Peyer's patch (tissue), 4 donors: Measurements from ENCODE around the gene FTSJ3.

Experiments used
- POLR2A ChIP-seq, 2 donors: fragments of 450-650 bp; IDR thresholded peaks; one replicate each; pipeline ENCODE4 v1.5.1; 2017; ENCODE audit warnings: antibody characterized with exemption in 2 of 2, mild to moderate bottlenecking in 2 of 2, moderate library complexity in 2 of 2
- TF ChIP-seq, protein P1 (sequence below), 6 experiments: fragments of 450-650 bp in 4 of 6; fragments of 200-600 bp in 2 of 6; sonication (generic) in 1 of 6; IDR thresholded peaks; one replicate each; pipeline ENCODE4 v1.5.1; 2017 to 2019; ENCODE audit warnings: antibody characterized with exemption in 6 of 6, mild to moderate bottlenecking in 3 of 6, moderate library complexity in 1 of 6

GRCh38 chr17:63816123-63816522 is 11.3 kb downstream of the FTSJ3 start:
- TF ChIP-seq, protein P1, sequence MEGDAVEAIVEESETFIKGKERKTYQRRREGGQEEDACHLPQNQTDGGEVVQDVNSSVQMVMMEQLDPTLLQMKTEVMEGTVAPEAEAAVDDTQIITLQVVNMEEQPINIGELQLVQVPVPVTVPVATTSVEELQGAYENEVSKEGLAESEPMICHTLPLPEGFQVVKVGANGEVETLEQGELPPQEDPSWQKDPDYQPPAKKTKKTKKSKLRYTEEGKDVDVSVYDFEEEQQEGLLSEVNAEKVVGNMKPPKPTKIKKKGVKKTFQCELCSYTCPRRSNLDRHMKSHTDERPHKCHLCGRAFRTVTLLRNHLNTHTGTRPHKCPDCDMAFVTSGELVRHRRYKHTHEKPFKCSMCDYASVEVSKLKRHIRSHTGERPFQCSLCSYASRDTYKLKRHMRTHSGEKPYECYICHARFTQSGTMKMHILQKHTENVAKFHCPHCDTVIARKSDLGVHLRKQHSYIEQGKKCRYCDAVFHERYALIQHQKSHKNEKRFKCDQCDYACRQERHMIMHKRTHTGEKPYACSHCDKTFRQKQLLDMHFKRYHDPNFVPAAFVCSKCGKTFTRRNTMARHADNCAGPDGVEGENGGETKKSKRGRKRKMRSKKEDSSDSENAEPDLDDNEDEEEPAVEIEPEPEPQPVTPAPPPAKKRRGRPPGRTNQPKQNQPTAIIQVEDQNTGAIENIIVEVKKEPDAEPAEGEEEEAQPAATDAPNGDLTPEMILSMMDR (IDR thresholded peaks at IDR 0.05), result no peak
- no peak for TF ChIP-seq POLR2A (IDR thresholded peaks at IDR 0.05)
